HepG2 (cell line): Measurements from ENCODE around the gene MRPS11. TPM values are rescaled to one million over a fixed set of nuclear protein-coding genes. Genes with fewer than 3 reads are reported as not detected.

Experiments
- ATF3 ChIP-seq: sonication (generic); formaldehyde crosslinking; IDR thresholded peaks from 2 replicates; pipeline ENCODE4 v1.4.0; 2020; ENCODE audit warnings: missing genetic modification reagents
- ATF7 ChIP-seq, 2 experiments: fragments of 450-650 bp in 1 of 2; sonication (generic) in 1 of 2; formaldehyde crosslinking in 1 of 2; IDR thresholded peaks; 2 replicates each; pipeline versions ENCODE4 v1.4.0 to v1.6.1; 2016 to 2020; ENCODE audit warnings: antibody characterized with exemption in 1 of 2, mild to moderate bottlenecking in 1 of 2, missing genetic modification reagents in 1 of 2
- CSRNP2 ChIP-seq: sonication (generic); formaldehyde crosslinking; conservative IDR thresholded peaks from 2 replicates; pipeline ENCODE4 v1.8.0; 2022; ENCODE audit warnings: low read depth, missing genetic modification reagents
- ELF1 ChIP-seq: sonication (generic); formaldehyde crosslinking; IDR thresholded peaks from 2 replicates; pipeline ENCODE4 v1.4.0; 2020; ENCODE audit warnings: missing genetic modification reagents
- FLYWCH1 ChIP-seq: sonication (generic); formaldehyde crosslinking; IDR thresholded peaks from 2 replicates; pipeline ENCODE4 v1.8.1; 2023; ENCODE audit warnings: mild to moderate bottlenecking, missing genetic modification reagents
- IRF2 ChIP-seq: IDR thresholded peaks from 2 replicates; pipeline ENCODE4 v1.6.1; 2018; ENCODE audit warnings: missing genetic modification reagents, missing compliant biosample characterization
- MED1 ChIP-seq: sonication (generic); formaldehyde crosslinking; IDR thresholded peaks from 2 replicates; pipeline ENCODE4 v1.4.0; 2020; ENCODE audit warnings: missing genetic modification reagents
- PITX1 ChIP-seq: sonication (generic); formaldehyde crosslinking; IDR thresholded peaks from 2 replicates; pipeline ENCODE4 v1.5.1; 2020; ENCODE audit warnings: mild to moderate bottlenecking, missing genetic modification reagents
- RBAK ChIP-seq: sonication (generic); formaldehyde crosslinking; IDR thresholded peaks from 2 replicates; pipeline ENCODE4 v1.5.1; 2020; ENCODE audit warnings: mild to moderate bottlenecking, missing genetic modification reagents
- SMARCC2 ChIP-seq: fragments of 450-650 bp; IDR thresholded peaks from 2 replicates; pipeline ENCODE4 v1.6.1; 2017; ENCODE audit warnings: antibody characterized with exemption, mild to moderate bottlenecking
- SNAPC2 ChIP-seq: sonication (generic); formaldehyde crosslinking; IDR thresholded peaks from 2 replicates; pipeline ENCODE4 v1.8.1; 2022; ENCODE audit warnings: mild to moderate bottlenecking, missing genetic modification reagents
- TFAP4 ChIP-seq: sonication (generic); IDR thresholded peaks from 2 replicates; pipeline ENCODE4 v1.6.1; 2016; ENCODE audit warnings: low read depth, borderline replicate concordance
- THAP7 ChIP-seq: sonication (generic); formaldehyde crosslinking; IDR thresholded peaks from 2 replicates; pipeline ENCODE4 v1.8.1; 2023; ENCODE audit warnings: mild to moderate bottlenecking, missing genetic modification reagents
- TRIM24 ChIP-seq: sonication (generic); formaldehyde crosslinking; IDR thresholded peaks from 2 replicates; pipeline ENCODE4 v1.8.0; 2022; ENCODE audit warnings: mild to moderate bottlenecking, missing genetic modification reagents
- ZBTB38 ChIP-seq: sonication (generic); formaldehyde crosslinking; IDR thresholded peaks from 2 replicates; pipeline ENCODE4 v1.5.1; 2020; ENCODE audit warnings: mild to moderate bottlenecking, missing genetic modification reagents
- ZIK1 ChIP-seq: sonication (generic); formaldehyde crosslinking; IDR thresholded peaks from 2 replicates; pipeline ENCODE4 v1.5.0; 2020; ENCODE audit warnings: mild to moderate bottlenecking, low read depth, missing genetic modification reagents, borderline replicate concordance
- ZNF121 ChIP-seq: sonication (generic); formaldehyde crosslinking; IDR thresholded peaks from 2 replicates; pipeline ENCODE4 v1.5.0; 2020; ENCODE audit warnings: mild to moderate bottlenecking, missing genetic modification reagents
- ZNF142 ChIP-seq: sonication (generic); formaldehyde crosslinking; IDR thresholded peaks from 2 replicates; pipeline ENCODE4 v1.4.0; 2020; ENCODE audit warnings: missing genetic modification reagents
- ZNF235 ChIP-seq: sonication (generic); formaldehyde crosslinking; IDR thresholded peaks from 2 replicates; pipeline ENCODE4 v1.8.1; 2023; ENCODE audit warnings: mild to moderate bottlenecking, missing genetic modification reagents, borderline replicate concordance
- ZNF792 ChIP-seq: IDR thresholded peaks from 2 replicates; pipeline ENCODE4 v1.6.1; 2016
- polyA plus RNA-seq, 8 experiments: library from polyadenylated mRNA; depleted of rRNA in 3 of 8; stranded (reverse) in 7 of 8; unstranded in 1 of 8; fragments of >200 nt; fragmentation: Illumina TruSeq in 4 of 8; extraction: Trizol in 4 of 8; gene quantifications; 2 replicates each; pipeline versions ENCODE4 v1.2.1 to v1.2.3, GENCODE V29; 2011 to 2016; ENCODE audit warnings: low read depth in 4 of 8, missing spikeins in 1 of 8, mixed read lengths in 1 of 8; ENCODE audit not compliant: insufficient read depth in 1 of 8
- total RNA-seq, 5 experiments: library from RNA; depleted of rRNA; stranded (reverse); fragments of >200 nt; fragmentation: Illumina TruSeq; extraction: Trizol; gene quantifications; 2 replicates each; pipeline ENCODE4 v1.2.3, GENCODE V29; 2016; ENCODE audit warnings: low read depth in 1 of 5

MRPS11 gene
- total and polyA plus RNA-seq, 2 of the 13 experiments (the other 11 are each of a cell fraction or from before 2014, with no cell fraction given): 50.1 to 72.7 TPM

GRCh38 chr15:88467073-88467934 is at the start of gene MRPS11, which contains the start of gene MRPL46 (continued):
- TF ChIP-seq ATF3 (CRISPR knock-in tag): no peak
- TF ChIP-seq SMARCC2: no peak
- TF ChIP-seq TRIM24 (CRISPR knock-in tag): no peak
- TF ChIP-seq MED1 (CRISPR knock-in tag): peak; percentile 53; the same call in 1 of the 2 replicates
- TF ChIP-seq PITX1 (CRISPR knock-in tag): 0 out of 2 replicates have a peak, but pooled peaks have one; percentile 26
- peak; percentile 85 for TF ChIP-seq ELF1
- TF ChIP-seq ZBTB38 (CRISPR knock-in tag): peak; percentile 25; the same call in 1 of the 2 replicates
- peak; percentile 71 for TF ChIP-seq ZNF792 (CRISPR knock-in tag)
- TF ChIP-seq ZNF235 (CRISPR knock-in tag): 0 out of 2 replicates have a peak, but pooled peaks have one; percentile 67
- TF ChIP-seq ZNF142: no peak
- no peak for TF ChIP-seq RBAK (CRISPR knock-in tag)
- TF ChIP-seq TFAP4: peak; percentile 95
- 0 out of 2 replicates have a peak, but pooled peaks have one; percentile 36 for TF ChIP-seq THAP7 (CRISPR knock-in tag)
- TF ChIP-seq ATF7 (IDR thresholded peaks at IDR 0.05): peak; percentile 69
- TF ChIP-seq ATF7 (CRISPR knock-in tag; IDR thresholded peaks at IDR 0.05): 0 out of 2 replicates have a peak, but pooled peaks have one; percentile 53
- no peak for TF ChIP-seq SNAPC2 (CRISPR knock-in tag)
- no peak for TF ChIP-seq ZNF121
- TF ChIP-seq ZIK1 (CRISPR knock-in tag): no peak
- TF ChIP-seq CSRNP2 (CRISPR knock-in tag): no peak
- TF ChIP-seq FLYWCH1 (CRISPR knock-in tag): no peak
- 0 out of 2 replicates have a peak, but pooled peaks have one; percentile 9 for TF ChIP-seq IRF2 (CRISPR knock-in tag)
